K562 (cell line): ENCODE data around the gene KAT6B. TPM values are rescaled to one million over a fixed set of nuclear protein-coding genes. Genes with fewer than 3 reads are reported as not detected.

ENCODE experiments used
- ATAC-seq: fragments of 200-7000 bp; cut with Tn5 transposase; 3 replicates; pipeline ENCODE4 v1.9.1; 2020; ENCODE audit warnings: moderate library complexity
- BruUV-seq: library from RNA; stranded (reverse); fragments of 400-500 nt; replicated peaks from 2 replicates; lab custom pipeline; 2021; lab: Mats Ljungman, UMichigan
- CTCF ChIA-PET: fragments of 300-600 bp; formaldehyde crosslinking; extraction: SDS; loops from one replicate; lab custom pipeline; 2021; ENCODE audit warnings: low intra/inter-chr PET ratio; lab: Yijun Ruan, JAX
- POLR2A ChIA-PET: fragments of 300-600, 350-650 bp; sonication (Branson Sonifier 250); formaldehyde crosslinking; extraction: SDS; loops from one replicate; lab custom pipeline; 2021; ENCODE audit warnings: antibody characterized with exemption, inconsistent platforms; lab: Yijun Ruan, JAX
- DNase-seq, 4 experiments: peaks; one replicate each; pipeline versions ENCODE4 v3.0.0 to v3.0.0-alpha.2; 2011 to 2018; ENCODE audit warnings: low spot score in 3 of 4, mixed read lengths in 3 of 4; ENCODE audit errors: extremely low read depth in 1 of 4
- FAIRE-seq: peaks from 2 replicates; lab custom pipeline; 2011; peaks lifted over from hg19 to GRCh38; lab: Jason Lieb, UNC
- H2AFZ ChIP-seq: 2 replicates; pipeline ENCODE4 v1.6.0; 2011; ENCODE audit warnings: low read depth, low read length, control low read depth, inconsistent platforms
- H3K27ac ChIP-seq: fragments of 200-600 bp; 3 replicates; pipeline ENCODE4 v1.8.0; 2011; ENCODE audit warnings: low read depth, mild to moderate bottlenecking, control low read depth, inconsistent platforms, low read length, moderate library complexity, mixed read lengths; ENCODE audit errors: extremely low read depth
- H3K27me3 ChIP-seq, 2 experiments: fragments of 300-600 bp in 1 of 2; 2 replicates in 1 of 2; 3 replicates in 1 of 2; pipeline versions ENCODE4 v1.6.0 to v1.8.0; 2011; ENCODE audit warnings: inconsistent platforms in 2 of 2, low read length in 2 of 2, mild to moderate bottlenecking in 1 of 2, mixed read lengths in 1 of 2, moderate library complexity in 1 of 2; ENCODE audit not compliant: control insufficient read depth in 2 of 2, insufficient read depth in 2 of 2
- H3K36me3 ChIP-seq: fragments of 300-600 bp; 3 replicates; pipeline ENCODE4 v1.8.0; 2011; ENCODE audit warnings: mild to moderate bottlenecking, low read length, inconsistent platforms; ENCODE audit not compliant: control insufficient read depth, insufficient read depth
- H3K4me1 ChIP-seq, 2 experiments: fragments of 200-600 bp in 1 of 2; replicated peaks in 1 of 2; 2 replicates in 1 of 2; 3 replicates in 1 of 2; pipeline versions ENCODE4 v1.5.1 to v1.8.0; 2011; ENCODE audit warnings: inconsistent platforms in 2 of 2, low read length in 2 of 2, mild to moderate bottlenecking in 1 of 2, mixed read lengths in 1 of 2, moderate library complexity in 1 of 2; ENCODE audit not compliant: control insufficient read depth in 2 of 2, insufficient read depth in 2 of 2
- H3K4me2 ChIP-seq: 2 replicates; pipeline ENCODE4 v1.6.1; 2011; ENCODE audit warnings: low read length, control low read depth, inconsistent platforms, mixed read lengths; ENCODE audit not compliant: insufficient read depth
- H3K4me3 ChIP-seq: fragments of 200-600 bp; sonication (generic), shearing (Covaris generic); 2 replicates; pipeline ENCODE4 v1.5.1; 2016; ENCODE audit warnings: control low read depth, inconsistent platforms
- H3K79me2 ChIP-seq: fragments of 200-600 bp; 3 replicates; pipeline ENCODE4 v1.8.0; 2011; ENCODE audit warnings: low read length, inconsistent platforms; ENCODE audit not compliant: control insufficient read depth, insufficient read depth
- H3K9ac ChIP-seq, 2 experiments: 2 replicates each; pipeline versions ENCODE4 v1.6.0 to v1.6.1; 2011; ENCODE audit warnings: low read depth in 2 of 2, low read length in 2 of 2, control low read depth in 1 of 2, inconsistent platforms in 1 of 2, mild to moderate bottlenecking in 1 of 2, mixed read lengths in 1 of 2; ENCODE audit not compliant: insufficient read depth in 1 of 2
- H3K9me1 ChIP-seq: one replicate; pipeline ENCODE4 v1.6.0; 2011; ENCODE audit warnings: inconsistent platforms, mild to moderate bottlenecking, low read length, moderate library complexity; ENCODE audit not compliant: control insufficient read depth, insufficient read depth
- H3K9me3 ChIP-seq: replicated peaks from 2 replicates; pipeline ENCODE4 v1.5.1; 2011; ENCODE audit warnings: low read depth, low read length, inconsistent platforms; ENCODE audit not compliant: control insufficient read depth, insufficient read depth
- H4K20me1 ChIP-seq: replicated peaks from 2 replicates; pipeline ENCODE4 v1.6.1; 2011; ENCODE audit warnings: low read length, inconsistent platforms, mixed read lengths; ENCODE audit not compliant: control insufficient read depth, insufficient read depth
- CEBPB ChIP-seq: fragments of 450-650 bp; IDR thresholded peaks from 2 replicates; pipeline ENCODE4 v1.6.1; 2016; ENCODE audit warnings: missing genetic modification characterization, missing compliant biosample characterization
- CXXC5 ChIP-seq: fragments of 250-450 bp; sonication (Bioruptor Pico); IDR thresholded peaks from 2 replicates; pipeline ENCODE4 v1.8.0; 2022; ENCODE audit warnings: inconsistent platforms, mild to moderate bottlenecking, moderate library complexity
- GTF2E2 ChIP-seq: fragments of 200-800 bp; sonication (Bioruptor generic); IDR thresholded peaks from 2 replicates; pipeline ENCODE4 v1.6.1; 2016; ENCODE audit warnings: missing genetic modification characterization, missing compliant biosample characterization
- KAT8 ChIP-seq: fragments of 450-650 bp; IDR thresholded peaks from 2 replicates; pipeline ENCODE4 v1.6.1; 2016; ENCODE audit warnings: low read depth, mild to moderate bottlenecking
- L3MBTL2 ChIP-seq: fragments of 450-650 bp; IDR thresholded peaks from 2 replicates; pipeline ENCODE4 v1.6.1; 2016; ENCODE audit warnings: mild to moderate bottlenecking, moderate library complexity
- NR3C1 ChIP-seq: sonication (generic); formaldehyde crosslinking; IDR thresholded peaks from 2 replicates; pipeline ENCODE4 v1.8.1; 2022; ENCODE audit warnings: missing genetic modification reagents
- SIRT6 ChIP-seq: IDR thresholded peaks from one replicate; pipeline ENCODE4 v1.6.1; 2012; ENCODE audit warnings: low read depth, mild to moderate bottlenecking, control low read depth, inconsistent platforms, low read length, moderate library complexity
- WGBS: fragments of 100-300 bp; shearing (Covaris generic); methylation state at CpG from one replicate; pipeline ENCODE4 v1.1.6; 2016; ENCODE audit warnings: low coverage, mixed read lengths; ENCODE audit not compliant: insufficient coverage; ENCODE audit errors: missing lambda C conversion rate; 5-methylcytosine and 5-hydroxymethylcytosine counted together
- in situ Hi-C: fragments of 300-500 bp; cut with MboI; formaldehyde crosslinking; loops from 4 replicates; pipeline ENCODE4 v1.15.0; 2018; ENCODE audit warnings: inconsistent platforms, mixed read lengths
- intact Hi-C: fragments of 100-400 bp; cut with micrococcal nuclease; formaldehyde crosslinking; loops from 2 replicates; pipeline ENCODE4 v1.14.2; 2022
- polyA plus RNA-seq, 8 experiments: library from polyadenylated mRNA; depleted of rRNA in 4 of 8; stranded (reverse) in 5 of 8; unstranded in 3 of 8; fragments of >200 nt; fragmentation: Nextera tagmentation in 2 of 8; fragmentation: Illumina TruSeq in 1 of 8; extraction: Ambion mirVana in 2 of 8; extraction: Trizol in 1 of 8; gene quantifications; 2 replicates each; pipeline versions ENCODE4 v1.2.1 to v1.2.3, GENCODE V29; 2011 to 2014; ENCODE audit warnings: inconsistent platforms in 1 of 8, missing spikeins in 1 of 8
- total RNA-seq, 7 experiments: library from RNA; depleted of rRNA in 6 of 7; stranded (reverse); fragments of >200 nt in 6 of 7; fragmentation: Illumina TruSeq in 2 of 7; extraction: Trizol in 2 of 7; gene quantifications; 2 replicates each; pipeline versions ENCODE4 v1.2.1 to v1.2.3, GENCODE V29; 2011 to 2021; ENCODE audit warnings: low replicate concordance in 1 of 7
- TF ChIP-seq, protein P1 (sequence below): IDR thresholded peaks from 2 replicates; pipeline ENCODE4 v1.6.1; 2014; ENCODE audit warnings: antibody characterized with exemption
- TF ChIP-seq, protein P2 (sequence below), 2 experiments: IDR thresholded peaks in 1 of 2; conservative IDR thresholded peaks in 1 of 2; 2 replicates each; pipeline ENCODE4 v1.6.1; 2016; ENCODE audit warnings: low read depth in 2 of 2, mild to moderate bottlenecking in 1 of 2, missing compliant biosample characterization in 1 of 2, missing genetic modification characterization in 1 of 2, moderate library complexity in 1 of 2

KAT6B gene
- total and polyA plus RNA-seq, 9 of the 15 experiments (the other 6 are each of a cell fraction or from before 2014, with no cell fraction given), result 1.4 to 9.2 (median 6.8) TPM

DNA sequence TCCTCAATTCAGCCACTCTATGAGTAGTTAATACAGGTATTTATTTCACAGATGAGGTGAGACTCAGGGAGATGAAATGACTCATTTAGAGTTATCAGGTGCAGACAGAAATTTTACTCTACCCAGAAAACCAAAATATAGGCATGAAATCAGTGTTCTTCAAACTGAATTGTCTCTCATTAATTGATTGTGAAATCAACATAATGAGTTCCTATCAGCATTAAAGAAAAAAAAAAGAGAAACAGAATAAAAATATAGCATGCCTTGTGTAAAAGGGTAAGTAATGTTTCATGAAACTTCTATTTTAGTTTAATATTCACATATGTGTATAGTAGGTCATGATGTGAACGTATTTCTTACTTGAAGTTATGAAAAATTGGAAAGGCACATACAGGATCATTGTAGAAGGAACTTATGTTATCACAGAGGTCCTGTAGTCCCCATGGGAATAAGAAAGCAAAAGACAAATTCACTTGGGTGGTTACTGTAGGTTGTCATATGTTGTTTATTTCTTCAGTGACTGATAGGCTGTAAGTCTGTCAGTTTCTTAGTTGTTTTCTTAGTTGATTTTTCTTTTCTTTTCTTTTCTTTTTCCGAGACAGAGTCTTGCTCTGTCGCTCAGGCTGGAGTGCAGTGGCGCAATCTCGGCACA is 47.5 kb downstream of the KAT6B start:
- intact Hi-C loops, result no loop called here
- Histone ChIP-seq H3K4me2 (no peak overlapping the region), H3K9ac (no peak overlapping the region), H3K9me3 (no peaks in the 10 kb centered on the region), H3K36me3 (no peaks in the 10 kb centered on the region), H3K4me1 (no peaks in the 10 kb centered on the region), H3K27ac (no peak overlapping the region), H4K20me1 (0 out of 2 replicates have a peak, but pooled peaks cover 4% of the 10 kb centered on the region), H2AFZ (no peak overlapping the region), H3K4me3 (no peak overlapping the region), H3K27me3 (no peaks in the 10 kb centered on the region), H3K79me2 (no peaks in the 10 kb centered on the region), H3K9me1 (no peaks in the 10 kb centered on the region)
- WGBS, result 37% methylated on average over 4 of the region's 5 CpGs
- BruUV-seq, result no TSS peak
- DNase-seq (no peak), ATAC-seq (no peak), FAIRE-seq (no peak)
- ChIA-PET POLR2A (no interaction called here), CTCF (no interaction called here)
- TF ChIP-seq NR3C1 (CRISPR knock-in tag) (no peak), L3MBTL2 (no peak), CXXC5 (CRISPR knock-in tag) (no peak), CEBPB (tag) (peak; percentile 70; the same call in 1 of the 2 replicates), SIRT6 (no peak), GTF2E2 (no peak), KAT8 (no peak)
- TF ChIP-seq, protein P1, sequence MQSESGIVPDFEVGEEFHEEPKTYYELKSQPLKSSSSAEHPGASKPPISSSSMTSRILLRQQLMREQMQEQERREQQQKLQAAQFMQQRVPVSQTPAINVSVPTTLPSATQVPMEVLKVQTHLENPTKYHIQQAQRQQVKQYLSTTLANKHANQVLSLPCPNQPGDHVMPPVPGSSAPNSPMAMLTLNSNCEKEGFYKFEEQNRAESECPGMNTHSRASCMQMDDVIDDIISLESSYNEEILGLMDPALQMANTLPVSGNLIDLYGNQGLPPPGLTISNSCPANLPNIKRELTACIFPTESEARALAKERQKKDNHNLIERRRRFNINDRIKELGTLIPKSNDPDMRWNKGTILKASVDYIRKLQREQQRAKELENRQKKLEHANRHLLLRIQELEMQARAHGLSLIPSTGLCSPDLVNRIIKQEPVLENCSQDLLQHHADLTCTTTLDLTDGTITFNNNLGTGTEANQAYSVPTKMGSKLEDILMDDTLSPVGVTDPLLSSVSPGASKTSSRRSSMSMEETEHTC, result no peak
- TF ChIP-seq, protein P2, sequence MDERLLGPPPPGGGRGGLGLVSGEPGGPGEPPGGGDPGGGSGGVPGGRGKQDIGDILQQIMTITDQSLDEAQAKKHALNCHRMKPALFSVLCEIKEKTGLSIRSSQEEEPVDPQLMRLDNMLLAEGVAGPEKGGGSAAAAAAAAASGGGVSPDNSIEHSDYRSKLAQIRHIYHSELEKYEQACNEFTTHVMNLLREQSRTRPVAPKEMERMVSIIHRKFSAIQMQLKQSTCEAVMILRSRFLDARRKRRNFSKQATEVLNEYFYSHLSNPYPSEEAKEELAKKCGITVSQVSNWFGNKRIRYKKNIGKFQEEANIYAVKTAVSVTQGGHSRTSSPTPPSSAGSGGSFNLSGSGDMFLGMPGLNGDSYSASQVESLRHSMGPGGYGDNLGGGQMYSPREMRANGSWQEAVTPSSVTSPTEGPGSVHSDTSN (CRISPR knock-in tag; IDR thresholded peaks at IDR 0.05; ENCODE audit: low read depth), result no peak
- TF ChIP-seq, protein P2 (tag; conservative IDR thresholded peaks at IDR 0.05; ENCODE audit: low read depth), result 0 out of 2 replicates have a peak, but pooled peaks have one; percentile 22
- in situ Hi-C loops, result no loop called here
